ENCODE measurements around the gene MSI2. TPM values are rescaled to one million over a fixed set of nuclear protein-coding genes. Genes with fewer than 3 reads are reported as not detected.

The MSI2 gene
- total RNA-seq, 1 donor from 2014 or later = 110 TPM

- no peak for DNase-seq
- no peak for ATAC-seq (ENCODE audit: poor library complexity)
- intact Hi-C loops (cut with DNase I) = no loop called here
These were observed 212.8 kb downstream of the MSI2 start for GRCh38 chr17:57468932-57469775.

- intact Hi-C loops (cut with DNase I) = no loop called here
- DNase-seq (no peak), ATAC-seq (ENCODE audit: poor library complexity) (no peak)
These were observed 214.6 kb downstream of the MSI2 start for GRCh38 chr17:57470906-57471305.

GRCh38 chr17:57471868-57472368 is 215.6 kb downstream of the MSI2 start:
- intact Hi-C loops (cut with DNase I) = no loop called here
- no peak for DNase-seq
- no peak for ATAC-seq (ENCODE audit: poor library complexity)

GRCh38 chr17:57475796-57476195 is 219.5 kb downstream of the MSI2 start:
- intact Hi-C loops (cut with DNase I) = no loop called here
- DNase-seq (no peak), ATAC-seq (ENCODE audit: poor library complexity) (no peak)

GRCh38 chr17:57477522-57478362 is 221.4 kb downstream of the MSI2 start:
- intact Hi-C loops (cut with DNase I) = no loop called here
- no peak for DNase-seq

GRCh38 chr17:57478478-57479250 is 222.3 kb downstream of the MSI2 start:
- DNase-seq (no peak), ATAC-seq (ENCODE audit: poor library complexity) (peak; percentile 71)
- intact Hi-C loops (cut with DNase I) = no loop called here

More at GRCh38 chr17:57477522-57478362, 221.4 kb downstream of the MSI2 start:
- peak; percentile 2 for ATAC-seq (ENCODE audit: poor library complexity)

GRCh38 chr17:57480438-57481196 is 224.3 kb downstream of the MSI2 start:
- DNase-seq (peak; percentile 54), ATAC-seq (ENCODE audit: poor library complexity) (peak; percentile 55)
- intact Hi-C loops (cut with DNase I) = no loop called here

GRCh38 chr17:57481910-57482391 is 225.6 kb downstream of the MSI2 start:
- DNase-seq (no peak), ATAC-seq (ENCODE audit: poor library complexity) (no peak)
- intact Hi-C loops (cut with DNase I) = no loop called here

- ATAC-seq (ENCODE audit: poor library complexity) (no peak), DNase-seq (no peak)
- intact Hi-C loops (cut with DNase I) = no loop called here
These were observed 226.3 kb downstream of the MSI2 start for GRCh38 chr17:57482657-57483056.

- no peak for DNase-seq
- intact Hi-C loops (cut with DNase I) = no loop called here
- ATAC-seq (ENCODE audit: poor library complexity) = no peak
These were observed 227.9 kb downstream of the MSI2 start for GRCh38 chr17:57484081-57484666.

GRCh38 chr17:57484826-57485565 is 228.7 kb downstream of the MSI2 start:
- intact Hi-C loops (cut with DNase I) = no loop called here
- no peak for ATAC-seq (ENCODE audit: poor library complexity)
- DNase-seq = no peak

- ATAC-seq (ENCODE audit: poor library complexity) (no peak), DNase-seq (no peak)
- intact Hi-C loops (cut with DNase I) = no loop called here
These were observed 229.2 kb downstream of the MSI2 start for GRCh38 chr17:57485566-57485865.

- ATAC-seq (ENCODE audit: poor library complexity) (no peak), DNase-seq (no peak)
- intact Hi-C loops (cut with DNase I) = no loop called here
These were observed 229.9 kb downstream of the MSI2 start for GRCh38 chr17:57485916-57486881.

- intact Hi-C loops (cut with DNase I) = no loop called here
- DNase-seq (no peak), ATAC-seq (ENCODE audit: poor library complexity) (peak; percentile 32)
These were observed 230.6 kb downstream of the MSI2 start for GRCh38 chr17:57486882-57487301.

- DNase-seq (peak; percentile 54), ATAC-seq (ENCODE audit: poor library complexity) (peak; percentile 23)
- intact Hi-C loops (cut with DNase I) = no loop called here
These were observed 231.2 kb downstream of the MSI2 start for GRCh38 chr17:57487573-57487972.

- DNase-seq (peak; percentile 56), ATAC-seq (ENCODE audit: poor library complexity) (peak; percentile 65)
- intact Hi-C loops (cut with DNase I) = no loop called here
These were observed 232.5 kb downstream of the MSI2 start for GRCh38 chr17:57488856-57489255.

All from Right ventricle myocardium superior (tissue), 1 donor.